NB4 (cell line): Measurements from ENCODE around the gene ANO8.

ENCODE experiments used
- CTCF ChIP-seq: IDR thresholded peaks from one replicate; pipeline ENCODE4 v1.5.1; 2012; ENCODE audit warnings: low read depth, low read length
- MAX ChIP-seq: IDR thresholded peaks from 2 replicates; pipeline ENCODE4 v1.6.1; 2011; ENCODE audit warnings: low read depth, low read length
- MYC ChIP-seq: IDR thresholded peaks from 2 replicates; pipeline ENCODE4 v1.6.1; 2011; ENCODE audit warnings: low read depth, low read length
- POLR2A ChIP-seq: IDR thresholded peaks from 2 replicates; pipeline ENCODE4 v1.6.1; 2011; ENCODE audit warnings: mild to moderate bottlenecking; ENCODE audit not compliant: insufficient read length; ENCODE audit errors: extremely low read depth

GRCh38 chr19:17309965-17310461, 24.6 kb downstream of the ANO8 start:
- no peak for TF ChIP-seq POLR2A
- TF ChIP-seq CTCF: no peak
- TF ChIP-seq MYC: no peak
- no peak for TF ChIP-seq MAX
